Ascending aorta (tissue), 2 donors: ENCODE data around the gene DDX53. TPM values are rescaled to one million over a fixed set of nuclear protein-coding genes. Genes with fewer than 3 reads are reported as not detected.

Source experiments
- DNase-seq, 2 donors: peaks; one replicate each; pipeline ENCODE4 v3.0.0-alpha.2; 2019; ENCODE audit warnings: low spot score in 2 of 2
- H3K27ac ChIP-seq, 2 donors: fragments of 200-600 bp; sonication (generic); one replicate each; pipeline ENCODE4 v1.5.1; 2016 to 2017; ENCODE audit warnings: mild to moderate bottlenecking in 1 of 2
- H3K27me3 ChIP-seq: fragments of 200-600 bp; sonication (generic); one replicate; pipeline ENCODE4 v1.5.1; 2017
- H3K36me3 ChIP-seq, 2 donors: fragments of 200-600 bp; sonication (generic); one replicate each; pipeline ENCODE4 v1.5.1; 2016
- H3K4me1 ChIP-seq, 2 donors: fragments of 200-600 bp; sonication (generic); one replicate each; pipeline ENCODE4 v1.5.1; 2016 to 2017; ENCODE audit warnings: mild to moderate bottlenecking in 1 of 2
- H3K4me3 ChIP-seq, 2 donors: fragments of 200-600 bp; sonication (generic); one replicate each; pipeline ENCODE4 v1.5.1; 2016 to 2017; ENCODE audit warnings: mild to moderate bottlenecking in 1 of 2
- H3K9me3 ChIP-seq, 2 donors: fragments of 200-600 bp; sonication (generic); one replicate each; pipeline ENCODE4 v1.5.1; 2016
- intact Hi-C: fragments of 100-400 bp; cut with DNase I; formaldehyde crosslinking; loops from one replicate; pipeline ENCODE4 v1.15.1; 2023
- total RNA-seq: library from RNA; depleted of rRNA; stranded (reverse); fragments of >200 nt; gene quantifications from one replicate; pipeline ENCODE4 v1.1.0, GENCODE V29; 2016
- TF ChIP-seq, protein P1 (sequence below), 3 experiments: fragments of 200-600 bp in 2 of 3; fragments of 450-650 bp in 1 of 3; sonication (generic) in 2 of 3; IDR thresholded peaks; one replicate each; pipeline ENCODE4 v1.5.1; 2016 to 2019; ENCODE audit warnings: antibody characterized with exemption in 3 of 3, mild to moderate bottlenecking in 1 of 3, moderate library complexity in 1 of 3

The DDX53 gene
- not detected for total RNA-seq

- Histone ChIP-seq H3K36me3 (no peaks in the 10 kb centered on the region), H3K4me1 (no peaks in the 10 kb centered on the region), H3K27ac (no peak within 1 kb of the TSS), H3K4me3 (no peak within 1 kb of the TSS), H3K27me3 (no peaks in the 10 kb centered on the region), H3K9me3 (no peaks in the 10 kb centered on the region)
- TF ChIP-seq, protein P1, sequence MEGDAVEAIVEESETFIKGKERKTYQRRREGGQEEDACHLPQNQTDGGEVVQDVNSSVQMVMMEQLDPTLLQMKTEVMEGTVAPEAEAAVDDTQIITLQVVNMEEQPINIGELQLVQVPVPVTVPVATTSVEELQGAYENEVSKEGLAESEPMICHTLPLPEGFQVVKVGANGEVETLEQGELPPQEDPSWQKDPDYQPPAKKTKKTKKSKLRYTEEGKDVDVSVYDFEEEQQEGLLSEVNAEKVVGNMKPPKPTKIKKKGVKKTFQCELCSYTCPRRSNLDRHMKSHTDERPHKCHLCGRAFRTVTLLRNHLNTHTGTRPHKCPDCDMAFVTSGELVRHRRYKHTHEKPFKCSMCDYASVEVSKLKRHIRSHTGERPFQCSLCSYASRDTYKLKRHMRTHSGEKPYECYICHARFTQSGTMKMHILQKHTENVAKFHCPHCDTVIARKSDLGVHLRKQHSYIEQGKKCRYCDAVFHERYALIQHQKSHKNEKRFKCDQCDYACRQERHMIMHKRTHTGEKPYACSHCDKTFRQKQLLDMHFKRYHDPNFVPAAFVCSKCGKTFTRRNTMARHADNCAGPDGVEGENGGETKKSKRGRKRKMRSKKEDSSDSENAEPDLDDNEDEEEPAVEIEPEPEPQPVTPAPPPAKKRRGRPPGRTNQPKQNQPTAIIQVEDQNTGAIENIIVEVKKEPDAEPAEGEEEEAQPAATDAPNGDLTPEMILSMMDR (IDR thresholded peaks at IDR 0.05): no peak
- no peak for DNase-seq
- intact Hi-C loops: no loop called here
Observed at GRCh38 chrX:22999696-23000223, at the start of gene DDX53. TSS of gene DDX53 (plus strand) at chrX:22999960. CDS start at chrX:23000058, 98 bp downstream.

DNA sequence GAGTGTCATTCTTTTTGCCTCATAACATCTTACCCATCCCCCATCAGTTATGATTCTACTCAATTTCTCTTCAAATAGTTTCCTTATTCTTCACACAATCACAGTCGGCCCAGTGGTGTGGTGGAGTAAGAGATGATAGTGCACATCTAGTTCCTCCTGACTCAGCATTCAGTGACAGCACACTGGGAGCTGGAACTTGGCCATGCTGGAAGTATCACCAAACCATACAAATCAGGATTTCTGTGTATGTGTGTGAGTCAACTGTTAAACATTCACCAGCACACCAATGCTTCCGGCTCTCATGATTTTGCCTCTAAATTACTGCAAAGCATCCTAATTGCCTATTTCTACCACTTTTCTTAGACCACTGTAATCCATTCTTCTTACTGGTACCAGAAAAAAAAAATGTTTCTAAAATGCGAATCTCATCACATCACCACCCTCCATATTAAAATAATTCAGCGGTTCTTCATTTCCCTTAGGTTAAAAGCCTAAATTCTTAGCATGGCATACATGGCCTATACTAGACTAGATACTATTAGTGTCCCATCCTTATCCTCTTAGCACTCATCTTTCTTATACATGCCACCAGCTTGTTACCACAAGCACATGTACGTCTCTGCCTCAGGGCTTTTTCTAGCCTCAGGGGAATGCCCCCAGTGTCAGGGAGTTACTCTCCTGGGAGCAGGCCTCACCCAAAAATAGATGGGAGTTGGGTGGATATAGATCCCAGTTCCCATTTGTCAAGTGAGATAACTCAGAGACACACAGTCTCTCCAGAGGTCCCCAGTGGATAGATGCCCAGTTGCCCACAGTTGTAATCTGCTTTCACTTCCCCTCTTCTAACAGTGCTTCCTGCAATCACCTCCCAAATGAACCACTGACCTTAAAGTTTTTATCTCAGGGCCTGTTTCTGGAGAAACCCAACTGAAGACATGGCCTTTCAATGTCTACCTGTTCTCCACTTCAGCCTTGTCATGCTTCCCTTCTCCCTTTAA lies 49.2 kb upstream of the DDX53 start:
- Histone ChIP-seq H3K27me3 (no peaks in the 10 kb centered on the region), H3K4me1 (no peaks in the 10 kb centered on the region), H3K36me3 (no peaks in the 10 kb centered on the region), H3K27ac (no peak overlapping the region), H3K9me3 (no peaks in the 10 kb centered on the region), H3K4me3 (no peak overlapping the region)
- no peak for DNase-seq
- TF ChIP-seq, protein P1 (IDR thresholded peaks at IDR 0.05): no peak
- intact Hi-C loops: no loop called here

DNA sequence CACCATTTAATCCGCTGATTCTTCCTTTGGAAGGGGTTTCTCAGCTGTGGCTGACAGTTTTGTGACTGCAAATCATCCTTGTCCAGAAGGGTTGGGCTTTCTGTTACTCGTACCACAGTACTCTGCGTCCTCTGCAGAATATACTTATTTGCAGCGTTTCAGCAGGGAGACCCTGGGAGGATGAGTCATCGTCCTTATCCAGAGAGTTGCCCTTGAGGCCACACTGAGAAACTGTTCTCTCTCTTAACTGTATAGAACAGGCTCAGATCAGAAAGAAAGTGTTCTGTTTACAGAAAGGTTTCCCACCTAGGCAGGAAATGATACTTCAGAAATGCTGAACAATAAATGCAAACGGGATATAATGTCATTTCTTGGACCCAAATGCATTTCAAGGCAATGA lies 47.8 kb upstream of the DDX53 start:
- DNase-seq: no peak
- Histone ChIP-seq H3K9me3 (no peaks in the 10 kb centered on the region), H3K4me1 (no peaks in the 10 kb centered on the region), H3K36me3 (no peaks in the 10 kb centered on the region), H3K27ac (no peak overlapping the region), H3K4me3 (no peak overlapping the region), H3K27me3 (no peaks in the 10 kb centered on the region)
- TF ChIP-seq, protein P1 (IDR thresholded peaks at IDR 0.05): no peak
- intact Hi-C loops: no loop called here

DNA sequence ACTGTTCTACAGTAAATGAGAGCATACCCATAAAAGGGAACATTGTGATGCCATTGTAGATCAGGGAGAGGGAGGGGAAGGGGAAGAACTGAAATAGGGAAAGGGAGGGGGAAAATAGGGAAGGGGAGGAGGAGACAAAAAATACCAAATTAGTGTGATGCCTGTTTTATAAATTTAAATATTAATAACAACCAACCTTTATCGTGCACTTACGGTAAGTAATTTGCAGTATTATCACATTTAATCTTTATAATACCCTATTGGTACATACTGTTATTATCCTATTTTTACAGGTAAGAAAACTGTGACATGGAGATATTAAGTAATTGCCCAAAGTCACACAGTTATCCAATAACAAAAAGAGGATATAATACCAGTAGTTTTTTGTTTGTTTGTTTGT lies 41.5 kb upstream of the DDX53 start:
- TF ChIP-seq, protein P1 (IDR thresholded peaks at IDR 0.05): no peak
- no peak overlapping the region for H3K27ac ChIP-seq
- no peaks in the 10 kb centered on the region for H3K9me3 ChIP-seq
- DNase-seq: no peak
- no peaks in the 10 kb centered on the region for H3K4me1 ChIP-seq
- no peak overlapping the region for H3K4me3 ChIP-seq
- no peaks in the 10 kb centered on the region for H3K36me3 ChIP-seq
- intact Hi-C loops: no loop called here
- H3K27me3 ChIP-seq: no peaks in the 10 kb centered on the region

- no peaks in the 10 kb centered on the region for H3K9me3 ChIP-seq
- no peaks in the 10 kb centered on the region for H3K27me3 ChIP-seq
- H3K4me3 ChIP-seq: no peak overlapping the region
- TF ChIP-seq, protein P1 (IDR thresholded peaks at IDR 0.05): no peak
- no peak overlapping the region for H3K27ac ChIP-seq
- no peak for DNase-seq
- no peaks in the 10 kb centered on the region for H3K4me1 ChIP-seq
- intact Hi-C loops: no loop called here
- no peaks in the 10 kb centered on the region for H3K36me3 ChIP-seq
Observed at GRCh38 chrX:22959204-22959920, 40.4 kb upstream of the DDX53 start.
